ENCODE measurements around the gene KHK.

The KHK gene

DNA sequence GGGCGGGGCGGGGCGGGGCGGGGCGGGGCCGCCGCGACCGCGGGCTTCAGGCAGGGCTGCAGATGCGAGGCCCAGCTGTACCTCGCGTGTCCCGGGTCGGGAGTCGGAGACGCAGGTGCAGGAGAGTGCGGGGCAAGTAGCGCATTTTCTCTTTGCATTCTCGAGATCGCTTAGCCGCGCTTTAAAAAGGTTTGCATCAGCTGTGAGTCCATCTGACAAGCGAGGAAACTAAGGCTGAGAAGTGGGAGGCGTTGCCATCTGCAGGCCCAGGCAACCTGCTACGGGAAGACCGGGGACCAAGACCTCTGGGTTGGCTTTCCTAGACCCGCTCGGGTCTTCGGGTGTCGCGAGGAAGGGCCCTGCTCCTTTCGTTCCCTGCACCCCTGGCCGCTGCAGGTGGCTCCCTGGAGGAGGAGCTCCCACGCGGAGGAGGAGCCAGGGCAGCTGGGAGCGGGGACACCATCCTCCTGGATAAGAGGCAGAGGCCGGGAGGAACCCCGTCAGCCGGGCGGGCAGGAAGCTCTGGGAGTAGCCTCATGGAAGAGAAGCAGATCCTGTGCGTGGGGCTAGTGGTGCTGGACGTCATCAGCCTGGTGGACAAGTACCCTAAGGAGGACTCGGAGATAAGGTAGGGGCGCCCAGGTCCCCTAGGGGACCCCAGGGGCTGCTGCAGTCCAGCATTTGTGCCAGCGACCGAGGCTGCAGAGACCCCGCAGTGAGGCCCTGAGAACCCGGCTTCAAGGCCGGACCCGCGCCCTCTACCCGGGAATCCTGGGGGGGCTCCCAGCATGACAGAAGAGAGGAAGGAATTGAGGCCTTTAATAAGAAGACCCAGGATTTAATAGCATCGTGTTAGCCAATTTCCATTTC is at the start of gene KHK:
KHK (plus strand) TSS at position 49 of the 870 bp plus-strand sequence; CDS start at position 537, 488 bp downstream.
- no peak for DNase-seq

DNA sequence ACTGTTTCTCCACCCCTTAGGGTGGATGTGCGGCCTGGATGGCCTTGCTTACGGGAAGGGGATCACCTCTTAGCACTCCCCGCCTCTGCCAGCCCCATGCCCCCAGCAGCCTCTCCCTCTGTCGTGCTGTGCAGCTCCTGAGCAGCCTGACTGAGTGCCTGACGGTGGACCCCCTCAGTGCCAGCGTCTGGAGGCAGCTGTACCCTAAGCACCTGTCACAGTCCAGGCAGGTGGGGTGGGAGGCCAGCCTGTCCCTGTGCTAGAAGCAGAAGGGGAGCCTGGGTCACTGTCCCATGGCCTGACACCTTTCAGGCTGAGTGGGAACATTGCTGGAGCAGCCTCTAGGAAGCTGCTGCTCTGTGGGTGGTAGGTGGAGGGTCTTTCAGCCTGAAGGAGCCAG is 48.6 kb upstream of the KHK start:
- no peak for DNase-seq

DNA sequence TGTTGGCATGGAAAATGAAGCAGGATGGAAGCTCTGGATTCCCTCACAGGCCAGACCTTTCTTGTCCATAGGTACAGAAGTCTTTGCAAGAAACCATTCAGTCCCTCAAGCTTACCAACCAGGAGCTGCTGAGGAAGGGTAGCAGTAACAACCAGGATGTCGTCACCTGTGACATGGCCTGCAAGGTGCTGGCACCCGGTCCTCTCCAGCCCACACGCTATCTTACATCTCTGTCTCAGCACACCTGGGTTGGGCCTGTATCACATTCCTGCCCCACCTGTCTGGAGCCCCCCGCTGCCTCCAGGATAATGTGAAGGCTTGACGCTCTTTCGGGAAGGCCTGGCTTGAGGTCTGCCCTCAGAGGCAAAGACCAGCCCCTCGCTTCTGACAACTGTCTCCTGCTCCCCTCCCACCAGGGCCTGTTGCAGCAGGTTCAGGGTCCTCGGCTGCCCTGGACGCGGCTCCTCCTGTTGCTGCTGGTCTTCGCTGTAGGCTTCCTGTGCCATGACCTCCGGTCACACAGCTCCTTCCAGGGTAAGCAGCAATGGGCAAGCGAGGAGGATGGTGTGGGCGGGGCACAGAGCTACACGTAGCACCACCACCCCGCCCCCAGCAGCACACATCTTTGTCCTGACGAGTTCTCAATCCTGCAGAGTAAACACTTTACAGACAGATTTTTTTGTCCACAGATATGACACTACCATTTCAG is 47.8 kb upstream of the KHK start:
- DNase-seq: no peak

DNA sequence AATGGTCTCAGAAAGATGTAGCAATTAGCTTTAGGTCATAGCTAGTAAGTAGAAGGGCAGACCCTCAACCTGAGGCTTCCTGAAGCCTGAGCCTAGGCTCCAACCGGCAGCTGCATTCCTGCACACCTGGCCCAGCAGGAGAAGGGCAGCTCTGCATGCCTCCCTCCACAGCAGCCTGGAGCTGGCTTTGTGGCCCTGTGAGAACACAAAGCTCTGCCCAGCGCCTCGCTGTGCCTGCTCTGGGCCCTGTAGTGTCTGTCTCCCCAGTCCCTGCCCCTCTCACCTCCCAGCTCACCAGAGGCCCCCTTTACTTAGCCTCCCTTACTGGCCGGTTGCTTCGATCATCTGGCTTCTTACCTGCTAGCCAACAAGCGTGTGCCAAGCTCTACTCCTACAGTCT is 47.1 kb upstream of the KHK start:
- no peak for DNase-seq

DNA sequence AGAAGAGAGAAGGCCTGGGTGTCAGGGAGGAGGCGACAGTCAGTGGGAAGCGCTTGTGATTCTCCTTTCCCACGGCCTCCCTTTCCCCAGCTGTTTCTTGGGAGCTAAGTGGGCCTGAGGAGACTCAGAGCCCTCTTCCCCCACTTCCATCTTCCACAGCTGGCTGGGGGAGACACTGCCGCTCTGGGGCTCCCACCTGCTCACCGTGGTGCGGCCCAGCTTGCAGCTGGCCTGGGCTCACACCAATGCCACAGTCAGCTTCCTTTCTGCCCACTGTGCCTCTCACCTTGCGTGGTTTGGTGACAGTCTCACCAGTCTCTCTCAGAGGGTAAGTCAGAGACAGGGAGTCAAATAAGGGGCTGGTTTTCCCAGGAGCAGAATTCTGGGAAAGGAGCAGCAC is 46.7 kb upstream of the KHK start:
- no peak for DNase-seq

DNA sequence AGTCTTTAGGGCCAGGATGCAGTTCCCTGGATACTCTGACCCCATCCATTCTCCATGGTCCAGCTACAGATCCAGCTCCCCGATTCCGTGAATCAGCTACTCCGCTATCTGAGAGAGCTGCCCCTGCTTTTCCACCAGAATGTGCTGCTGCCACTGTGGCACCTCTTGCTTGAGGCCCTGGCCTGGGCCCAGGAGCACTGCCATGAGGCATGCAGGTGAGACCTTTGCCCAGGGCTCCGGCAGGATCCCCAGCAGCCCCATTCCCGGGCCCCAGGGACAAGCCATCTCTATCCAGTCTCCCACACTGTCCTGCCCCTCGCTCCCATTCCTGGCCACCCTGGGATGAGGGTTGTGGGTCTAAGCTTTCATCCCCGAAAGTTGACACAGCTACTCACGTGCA is 46.3 kb upstream of the KHK start:
- DNase-seq: no peak

DNA sequence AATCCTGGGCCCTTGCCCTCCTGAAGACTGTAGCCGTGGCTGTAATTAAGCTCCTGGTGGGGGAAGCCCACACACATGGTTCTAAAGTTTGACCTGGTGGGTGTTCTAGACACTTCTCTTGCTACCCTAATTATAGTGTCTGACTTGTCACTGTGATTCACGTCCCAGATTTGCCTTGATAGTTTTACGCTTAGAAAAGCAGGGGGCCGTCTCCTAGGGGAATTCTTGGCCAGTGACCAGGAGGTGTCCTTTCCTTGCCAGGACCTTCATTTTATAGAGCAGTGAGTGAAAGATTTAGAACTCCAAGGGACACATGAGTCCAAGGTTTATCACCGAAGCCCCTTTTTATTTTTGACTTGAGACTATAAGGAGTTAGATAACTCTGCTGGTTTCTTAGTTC is 44.8 kb upstream of the KHK start:
- no peak for DNase-seq

DNA sequence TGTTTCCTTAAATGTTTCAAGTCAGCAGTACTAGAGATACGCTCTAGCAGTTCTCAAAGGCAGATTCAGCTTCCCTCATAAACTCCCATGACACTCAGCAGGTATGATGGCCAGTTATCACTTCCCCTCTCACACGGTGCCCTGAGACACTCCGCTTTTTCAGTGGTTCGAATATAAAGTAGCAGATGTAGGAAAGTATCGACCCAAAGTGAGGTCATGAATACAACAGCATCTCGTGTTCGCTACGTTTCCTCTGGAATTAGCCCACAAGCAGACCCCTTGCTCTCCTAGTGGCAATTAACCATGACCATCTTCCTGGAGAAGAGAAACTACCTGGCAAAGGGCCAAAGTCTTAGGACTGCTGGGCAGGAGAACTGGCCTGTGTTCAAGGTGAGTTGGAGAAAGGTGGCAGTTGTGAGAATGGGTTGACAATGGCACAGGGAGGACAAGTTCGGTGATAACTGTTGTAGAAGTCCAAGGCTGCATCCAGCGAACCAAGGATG is 44.4 kb upstream of the KHK start:
- no peak for DNase-seq

DNA sequence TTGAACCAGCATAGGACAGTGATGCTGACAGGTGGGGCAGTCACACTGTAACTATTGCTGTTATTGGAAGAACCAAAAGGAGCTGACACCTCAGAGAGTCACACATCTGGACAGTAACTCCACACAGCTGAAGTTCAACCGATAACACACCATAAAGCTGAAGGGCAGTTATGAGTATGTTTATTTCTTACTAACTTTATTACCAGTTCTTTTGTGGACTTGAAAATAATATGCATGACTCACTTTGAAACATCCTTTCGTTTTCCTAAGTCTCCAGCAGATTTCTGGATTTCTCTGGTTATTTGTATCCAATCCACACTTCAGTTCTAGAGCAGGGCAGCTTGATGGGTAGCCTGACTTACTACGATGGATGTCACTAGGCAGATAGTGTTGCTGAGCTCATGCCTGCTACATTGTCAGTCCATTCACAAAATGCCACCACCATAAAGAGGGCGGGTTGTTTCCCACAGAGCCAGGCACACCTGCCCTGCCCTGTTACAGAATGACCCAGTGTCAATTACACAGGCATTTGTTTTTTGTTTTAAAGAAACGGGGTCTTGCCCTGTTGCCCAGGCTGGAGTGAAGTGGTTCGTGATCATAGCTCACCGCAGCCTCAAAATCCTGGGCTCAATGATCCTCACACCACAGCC is 43.5 kb upstream of the KHK start:
- no peak for DNase-seq

DNA sequence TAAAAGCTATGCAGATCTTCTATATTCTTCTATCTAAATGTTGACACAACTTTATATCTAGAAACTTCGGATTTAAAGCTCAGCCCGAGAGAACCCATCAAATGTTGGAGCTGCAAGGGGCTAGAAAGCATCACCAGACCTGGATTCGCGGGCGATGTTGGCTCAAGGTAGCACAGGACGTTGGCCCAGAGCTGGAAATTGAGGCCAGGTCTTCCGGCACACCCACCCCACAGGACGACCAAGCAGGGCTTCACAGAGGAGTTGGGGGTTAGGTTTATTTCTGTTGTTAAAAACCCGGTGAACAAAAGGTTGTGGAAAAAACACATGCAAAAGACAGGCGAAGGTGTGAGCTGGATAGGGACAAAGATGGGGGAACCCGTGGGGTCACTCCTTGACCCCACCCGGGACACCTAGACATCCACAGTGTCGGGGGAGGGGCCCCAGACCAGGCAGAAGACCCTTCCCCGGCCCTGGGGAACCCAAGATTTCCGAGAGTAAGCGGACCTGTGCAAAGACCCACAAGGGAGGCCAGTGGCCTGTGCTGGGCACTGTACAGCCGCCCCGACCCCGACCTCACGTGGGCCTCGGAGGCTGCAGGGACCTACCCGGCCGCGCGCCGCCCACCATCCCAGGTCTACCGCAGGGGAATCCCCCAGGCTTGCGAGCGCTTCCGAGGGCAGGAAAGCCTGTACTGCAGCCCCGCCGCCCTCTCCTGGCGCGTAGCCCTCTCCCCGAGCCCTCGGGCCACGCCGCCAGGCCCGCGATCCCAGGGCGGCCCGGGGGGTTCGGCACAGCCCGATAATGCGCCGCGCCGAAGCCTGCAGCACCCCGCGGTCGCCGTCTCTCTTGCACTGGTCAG is 36.9 kb upstream of the KHK start:
- peak; percentile 69 for DNase-seq

DNA sequence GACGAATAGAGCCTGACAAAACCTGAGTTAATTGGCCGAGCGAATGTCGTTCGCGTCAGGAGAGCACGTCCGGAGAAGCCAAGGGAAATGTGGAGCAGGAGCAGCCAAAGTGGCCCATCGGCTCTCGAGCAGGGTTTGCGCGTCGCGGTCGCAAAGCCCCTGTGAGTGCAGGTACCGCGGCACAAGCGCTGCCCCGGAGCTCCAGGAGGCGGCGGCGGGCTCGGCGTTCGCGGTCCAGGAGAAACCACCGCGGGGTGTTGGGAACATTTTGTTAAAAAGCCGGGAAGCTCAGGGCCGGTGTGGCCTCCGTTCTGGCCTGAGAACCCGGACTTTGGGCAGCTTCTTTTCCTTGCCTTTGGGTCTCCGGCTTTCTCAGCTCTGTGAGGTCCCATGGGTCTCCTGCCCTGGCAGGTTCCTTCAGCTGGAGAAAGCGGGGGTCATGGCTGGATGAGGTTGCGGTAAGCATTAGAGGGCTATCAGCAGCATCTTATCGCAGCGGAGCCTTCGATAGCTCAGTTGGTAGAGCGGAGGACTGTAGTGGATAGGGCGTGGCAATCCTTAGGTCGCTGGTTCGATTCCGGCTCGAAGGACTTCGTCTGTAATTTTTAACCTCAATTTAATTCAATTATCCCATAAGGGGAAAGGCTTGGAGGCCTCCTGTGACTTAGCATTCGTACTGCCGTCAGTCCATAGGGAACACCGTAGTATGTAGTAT is 36.1 kb upstream of the KHK start:
- peak; percentile 94 for DNase-seq

DNA sequence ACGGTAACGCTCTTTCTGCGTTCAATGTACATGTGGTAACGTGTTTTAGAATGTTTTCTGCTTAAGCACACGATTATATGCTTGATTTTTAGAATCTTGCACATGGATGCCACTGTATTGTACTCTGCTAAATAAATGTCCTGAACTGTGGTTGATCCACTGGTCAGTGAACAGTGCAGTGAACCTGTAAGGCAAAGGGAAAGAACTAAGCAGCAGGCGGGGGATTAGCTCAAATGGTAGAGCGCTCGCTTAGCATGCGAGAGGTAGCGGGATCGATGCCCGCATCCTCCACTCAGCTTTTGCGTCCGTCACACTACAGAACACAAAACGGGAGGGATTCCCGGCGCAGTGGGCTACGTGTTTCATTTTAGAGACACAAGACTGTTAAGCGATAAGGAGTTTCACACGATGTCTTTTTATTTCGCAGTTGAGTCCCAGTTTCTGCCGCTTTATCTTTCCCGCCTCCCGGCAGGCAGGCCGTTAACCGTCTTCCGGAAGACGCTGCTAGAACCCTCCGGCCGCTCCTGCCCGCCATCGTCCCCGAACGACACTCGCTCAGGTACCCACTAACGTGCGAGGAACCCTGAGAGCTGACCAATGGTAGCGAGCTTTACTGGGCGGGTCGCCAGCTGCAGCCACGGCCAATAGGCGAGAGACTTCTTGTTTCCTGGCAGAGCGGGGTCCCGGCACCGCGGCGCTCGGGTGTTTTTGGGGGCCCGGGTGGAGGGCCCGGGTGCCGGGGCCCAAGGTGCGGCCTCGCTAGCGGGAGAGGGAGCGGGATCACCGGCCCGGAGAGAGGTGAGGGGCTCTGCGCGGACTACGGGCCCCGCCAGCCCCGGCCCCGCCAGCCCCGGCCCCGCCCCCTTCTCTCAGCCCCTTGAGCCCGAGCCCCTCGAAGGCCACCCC is 35.3 kb upstream of the KHK start, which contains the start of gene AGBL5:
AGBL5 (plus strand) TSS at position 673 of the 906 bp plus-strand sequence. CDS start 1,291 bp downstream, outside the sequence.
- peak; percentile 98 for DNase-seq

DNA sequence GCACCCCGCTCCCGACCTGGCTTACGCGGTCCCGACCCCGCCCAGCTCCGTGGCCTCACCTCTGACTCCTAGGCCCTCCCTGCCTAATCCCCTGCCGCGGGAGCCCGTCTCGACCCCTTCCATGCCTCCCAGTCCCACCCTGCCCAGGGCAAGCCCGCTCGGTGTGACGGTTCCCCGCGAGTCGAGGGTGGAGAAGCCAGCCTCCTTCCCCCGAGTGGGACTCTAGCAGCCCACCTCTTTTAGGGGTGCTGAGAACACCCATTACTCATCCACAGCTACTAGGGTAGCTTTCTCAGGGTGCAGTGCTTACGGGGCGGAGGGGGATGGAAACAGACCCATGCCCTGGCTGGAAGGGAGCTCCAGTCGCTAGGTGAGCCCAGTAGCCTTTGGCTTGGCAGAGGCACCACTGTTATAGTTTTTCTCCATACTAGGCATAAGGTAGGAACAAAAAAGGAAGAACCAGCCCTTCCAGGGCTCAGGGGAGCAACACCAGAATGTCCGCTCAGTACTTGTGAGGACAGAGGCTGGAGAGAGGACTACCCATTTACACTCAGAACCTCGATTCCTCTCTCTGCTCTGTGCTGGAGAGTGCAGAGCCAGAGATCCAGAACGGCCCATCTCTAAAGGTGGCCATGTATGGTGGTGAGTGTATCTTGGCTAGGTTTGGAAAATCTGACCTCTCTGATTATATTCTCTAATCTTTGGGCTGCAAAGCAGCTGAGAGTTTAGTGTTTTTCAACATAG is 34.5 kb upstream of the KHK start:
- DNase-seq: peak; percentile 34

DNA sequence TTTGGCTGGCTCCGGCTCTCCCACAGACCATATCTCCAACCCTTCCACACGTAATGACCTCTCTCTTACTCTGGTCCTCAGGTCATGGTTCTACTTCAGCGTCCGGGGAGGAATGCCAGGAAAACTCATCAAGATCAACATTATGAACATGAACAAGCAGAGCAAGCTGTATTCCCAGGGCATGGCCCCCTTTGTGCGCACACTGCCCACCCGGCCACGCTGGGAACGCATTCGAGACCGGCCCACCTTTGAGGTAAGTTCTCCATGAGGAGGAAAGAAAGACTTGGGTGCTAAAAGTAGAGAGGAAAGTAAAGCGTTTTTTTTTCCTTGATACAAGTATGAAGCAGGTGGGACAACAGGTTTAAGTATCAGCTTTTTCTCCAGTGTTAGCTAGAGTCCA is 33.3 kb upstream of the KHK start:
- DNase-seq: no peak

DNA sequence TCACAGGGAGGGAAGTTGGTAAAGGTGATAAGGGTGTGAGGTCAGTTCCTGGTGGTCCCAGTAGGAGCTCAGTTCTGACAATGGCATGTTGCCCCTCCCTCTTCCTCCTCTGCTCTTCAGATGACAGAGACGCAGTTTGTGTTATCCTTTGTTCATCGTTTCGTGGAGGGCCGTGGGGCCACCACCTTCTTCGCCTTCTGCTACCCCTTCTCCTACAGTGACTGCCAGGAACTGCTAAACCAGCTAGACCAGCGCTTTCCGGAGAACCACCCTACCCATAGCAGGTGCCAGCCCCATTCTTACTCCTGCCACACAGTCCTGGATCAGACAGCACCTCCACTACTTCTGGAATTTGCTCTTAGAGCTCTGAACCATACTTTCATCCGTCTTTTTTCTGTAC is 32.8 kb upstream of the KHK start:
- DNase-seq: no peak

DNA sequence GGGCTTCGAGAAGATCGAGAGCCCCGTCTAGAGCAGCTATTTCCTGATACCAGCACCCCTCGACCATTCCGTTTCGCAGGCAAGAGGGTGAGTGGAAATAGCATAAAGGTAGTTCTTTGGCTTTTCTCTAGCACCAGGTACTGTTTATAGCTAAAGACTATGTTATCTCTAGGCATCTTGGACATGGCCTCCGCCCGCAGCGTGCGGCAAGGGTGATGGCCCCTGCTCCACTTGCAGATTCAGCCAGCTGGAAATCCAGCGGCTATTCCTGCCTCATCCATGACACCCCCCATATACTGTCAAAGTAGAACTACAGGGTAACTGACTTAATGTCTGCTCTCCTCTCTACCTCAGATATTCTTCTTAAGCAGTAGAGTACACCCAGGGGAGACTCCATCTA is 31.9 kb upstream of the KHK start:
- no peak for DNase-seq

DNA sequence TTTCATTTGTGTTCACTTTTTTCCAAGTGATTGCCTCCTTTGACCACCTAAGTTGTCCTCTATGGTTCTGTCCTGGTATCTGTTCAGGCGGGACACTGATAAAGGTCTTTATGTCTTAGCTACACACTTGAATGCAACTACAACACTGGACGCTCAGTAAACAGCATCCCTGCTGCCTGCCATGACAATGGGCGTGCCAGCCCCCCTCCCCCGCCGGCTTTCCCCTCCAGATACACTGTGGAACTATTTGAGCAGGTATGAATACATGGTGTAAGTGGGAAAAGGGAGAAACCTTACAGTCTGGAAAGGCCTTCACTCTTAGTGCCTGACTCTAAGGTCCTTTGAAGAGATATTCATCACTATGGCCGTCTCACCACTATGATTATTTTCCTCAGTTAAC is 29.4 kb upstream of the KHK start:
- no peak for DNase-seq

DNA sequence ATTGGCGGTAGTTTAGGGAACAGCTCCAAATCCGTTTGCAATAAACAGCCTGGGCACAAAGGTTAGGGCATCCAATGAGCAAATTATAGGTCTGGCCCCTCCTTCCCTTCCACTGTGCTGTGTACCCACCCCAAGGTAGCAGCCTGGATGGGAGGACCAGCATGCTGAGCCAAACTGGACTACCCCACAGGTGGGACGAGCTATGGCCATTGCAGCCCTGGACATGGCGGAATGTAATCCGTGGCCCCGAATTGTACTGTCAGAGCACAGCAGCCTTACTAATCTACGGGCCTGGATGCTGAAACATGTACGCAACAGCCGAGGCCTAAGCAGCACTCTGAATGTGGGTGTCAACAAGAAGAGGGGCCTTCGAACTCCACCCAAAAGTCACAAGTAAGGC is 28.4 kb upstream of the KHK start:
- DNase-seq: no peak

DNA sequence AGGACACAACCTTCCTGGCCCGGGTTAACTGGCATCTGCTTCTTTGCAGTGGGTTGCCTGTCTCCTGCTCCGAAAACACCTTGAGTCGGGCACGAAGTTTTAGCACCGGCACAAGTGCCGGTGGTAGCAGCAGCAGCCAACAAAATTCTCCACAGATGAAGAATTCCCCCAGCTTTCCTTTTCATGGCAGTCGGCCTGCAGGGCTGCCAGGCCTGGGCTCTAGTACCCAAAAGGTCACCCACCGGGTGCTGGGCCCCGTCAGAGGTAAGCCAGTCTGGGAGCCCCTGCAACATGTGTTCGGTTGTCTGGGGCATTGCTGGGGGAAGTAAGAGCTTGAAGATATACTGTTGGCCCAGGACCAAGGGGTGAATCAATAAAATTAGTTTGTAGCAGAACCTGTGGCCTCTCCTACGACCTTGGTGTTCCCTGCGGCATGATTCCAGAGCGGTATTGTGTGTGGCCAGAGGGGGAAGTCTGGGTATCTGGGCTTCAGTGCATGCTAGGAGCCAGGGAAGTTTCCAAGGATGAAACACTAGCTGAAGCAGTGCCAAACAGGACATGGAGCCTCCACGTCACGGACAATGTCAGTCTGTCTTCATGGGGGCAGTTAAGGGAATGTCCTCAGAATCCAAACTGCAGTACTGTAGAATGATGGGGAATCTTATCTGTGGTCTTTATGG is 27.3 kb upstream of the KHK start:
- DNase-seq: no peak

Data from activated CD4-positive, alpha-beta T cell treated with anti-CD3 and anti-CD28 coated beads, Interleukin-2, amount 50 U/mL, for 16 hours (primary cell).